IMR-90 (cell line): ENCODE data around the gene BEAN1. TPM values are rescaled to one million over a fixed set of nuclear protein-coding genes. Genes with fewer than 3 reads are reported as not detected.

Experiments used
- ATAC-seq: fragments of 200-7000 bp; cut with Tn5 transposase; 2 replicates; pipeline ENCODE4 v1.9.1; 2020; ENCODE audit warnings: low read depth, mild to moderate bottlenecking, moderate library complexity
- BruUV-seq: library from RNA; stranded (reverse); fragments of 400-500 nt; replicated peaks from 2 replicates; lab custom pipeline; 2021; lab: Mats Ljungman, UMichigan
- CTCF ChIA-PET: fragments of 300-600 bp; formaldehyde crosslinking; extraction: SDS; loops from one replicate; lab custom pipeline; 2021; ENCODE audit warnings: antibody characterized with exemption; lab: Yijun Ruan, JAX
- POLR2A ChIA-PET: fragments of 300-600 bp; sonication (Branson Sonifier 250); formaldehyde crosslinking; loops from one replicate; lab custom pipeline; 2022; ENCODE audit warnings: antibody characterized with exemption; ENCODE audit not compliant: unreplicated experiment; lab: Charles Lee
- DNase-seq: peaks from one replicate; pipeline ENCODE4 v3.0.0; 2013
- H2AFZ ChIP-seq: replicated peaks from 2 replicates; pipeline ENCODE3; 2013; ENCODE audit warnings: low read length, mild to moderate bottlenecking; ENCODE audit not compliant: poor library complexity
- H2AK5ac ChIP-seq: 2 replicates; pipeline ENCODE4 v1.6.1; 2013; ENCODE audit warnings: low read depth, low read length, inconsistent platforms
- H2AK9ac ChIP-seq: replicated peaks from 2 replicates; pipeline ENCODE3; 2013; ENCODE audit warnings: mild to moderate bottlenecking, low read depth, low read length, moderate library complexity; ENCODE audit not compliant: poor library complexity
- H2BK120ac ChIP-seq: 2 replicates; pipeline ENCODE4 v1.6.1; 2013; ENCODE audit warnings: low read depth, low read length, inconsistent platforms
- H2BK15ac ChIP-seq: 3 replicates; pipeline ENCODE4 v1.6.1; 2013; ENCODE audit warnings: low read depth, low read length, inconsistent platforms
- H2BK20ac ChIP-seq: 2 replicates; pipeline ENCODE4 v1.6.1; 2013; ENCODE audit warnings: low read depth, mild to moderate bottlenecking, inconsistent platforms, low read length, moderate library complexity
- H2BK5ac ChIP-seq: 2 replicates; pipeline ENCODE4 v1.6.1; 2013; ENCODE audit warnings: mild to moderate bottlenecking, low read depth, low read length, inconsistent platforms; ENCODE audit not compliant: poor library complexity, severe bottlenecking
- H3K14ac ChIP-seq: replicated peaks from 2 replicates; pipeline ENCODE4 v1.6.1; 2013; ENCODE audit warnings: low read depth, low read length, inconsistent platforms
- H3K18ac ChIP-seq: 2 replicates; pipeline ENCODE4 v1.6.1; 2013; ENCODE audit warnings: low read depth, low read length, control low read depth
- H3K23ac ChIP-seq: 2 replicates; pipeline ENCODE4 v1.6.1; 2013; ENCODE audit warnings: low read depth, low read length, inconsistent platforms
- H3K27ac ChIP-seq: 2 replicates; pipeline ENCODE4 v1.5.1; 2013; ENCODE audit warnings: mild to moderate bottlenecking, control low read depth, low read length; ENCODE audit not compliant: insufficient read depth
- H3K27me3 ChIP-seq: 2 replicates; pipeline ENCODE4 v1.6.1; 2013; ENCODE audit warnings: low read length; ENCODE audit not compliant: control insufficient read depth, insufficient read depth
- H3K36me3 ChIP-seq: 2 replicates; pipeline ENCODE4 v1.6.1; 2013; ENCODE audit warnings: low read length, mixed read lengths; ENCODE audit not compliant: control insufficient read depth, insufficient read depth
- H3K4ac ChIP-seq: 2 replicates; pipeline ENCODE4 v1.6.1; 2013; ENCODE audit warnings: low read depth, low read length, inconsistent platforms
- H3K4me1 ChIP-seq: 2 replicates; pipeline ENCODE4 v1.6.1; 2013; ENCODE audit warnings: low read length, mixed read lengths; ENCODE audit not compliant: control insufficient read depth, insufficient read depth
- H3K4me2 ChIP-seq: 2 replicates; pipeline ENCODE4 v1.6.1; 2013; ENCODE audit warnings: low read depth, mild to moderate bottlenecking, control low read depth, low read length, moderate library complexity
- H3K4me3 ChIP-seq: 2 replicates; pipeline ENCODE4 v1.5.1; 2013; ENCODE audit warnings: low read depth, mild to moderate bottlenecking, control low read depth, low read length, moderate library complexity; ENCODE audit not compliant: insufficient read depth
- H3K56ac ChIP-seq: 2 replicates; pipeline ENCODE4 v1.6.1; 2013; ENCODE audit warnings: low read length, inconsistent platforms; ENCODE audit not compliant: insufficient read depth; ENCODE audit errors: extremely low read depth
- H3K79me1 ChIP-seq, 2 experiments: 2 replicates each; pipeline ENCODE4 v1.6.1; 2013; ENCODE audit warnings: low read length in 2 of 2, inconsistent platforms in 1 of 2, low read depth in 1 of 2
- H3K9ac ChIP-seq: 2 replicates; pipeline ENCODE4 v1.6.1; 2013; ENCODE audit warnings: low read depth, low read length, control low read depth
- H3K9me1 ChIP-seq: 2 replicates; pipeline ENCODE4 v1.6.1; 2013; ENCODE audit warnings: low read length, inconsistent platforms; ENCODE audit not compliant: insufficient read depth
- H3K9me3 ChIP-seq: 2 replicates; pipeline ENCODE4 v1.6.1; 2013; ENCODE audit warnings: low read length; ENCODE audit not compliant: control insufficient read depth, insufficient read depth
- H4K20me1 ChIP-seq: 2 replicates; pipeline ENCODE4 v1.6.1; 2013; ENCODE audit warnings: low read length, inconsistent platforms; ENCODE audit not compliant: insufficient read depth
- H4K5ac ChIP-seq: 2 replicates; pipeline ENCODE4 v1.6.1; 2013; ENCODE audit warnings: mild to moderate bottlenecking, low read depth, low read length, control low read depth
- H4K8ac ChIP-seq, 2 experiments: 2 replicates each; pipeline ENCODE4 v1.6.1; 2013; ENCODE audit warnings: low read depth in 2 of 2, low read length in 2 of 2, control low read depth in 1 of 2, inconsistent platforms in 1 of 2
- H4K91ac ChIP-seq: 2 replicates; pipeline ENCODE4 v1.6.1; 2013; ENCODE audit warnings: low read depth, low read length, inconsistent platforms; ENCODE audit not compliant: insufficient read depth
- BHLHE40 ChIP-seq: fragments of 150-350 bp; IDR thresholded peaks from 2 replicates; pipeline ENCODE4 v1.6.1; 2016; ENCODE audit warnings: mild to moderate bottlenecking, low read depth, low read length
- CHD1 ChIP-seq: IDR thresholded peaks from 2 replicates; pipeline ENCODE4 v1.6.1; 2012; ENCODE audit warnings: low read depth, low read length, improper control_type of control experiment
- CTCF ChIP-seq: conservative IDR thresholded peaks from 2 replicates; pipeline ENCODE4 v1.5.1; 2012; ENCODE audit warnings: mild to moderate bottlenecking, low read depth, low read length, improper control_type of control experiment
- ELK1 ChIP-seq: fragments of 150-350 bp; IDR thresholded peaks from 2 replicates; pipeline ENCODE4 v1.6.1; 2016; ENCODE audit warnings: low read depth, mild to moderate bottlenecking, low read length, moderate library complexity, borderline replicate concordance
- RAD21 ChIP-seq: IDR thresholded peaks from 2 replicates; pipeline ENCODE4 v1.6.1; 2012; ENCODE audit warnings: low read length, improper control_type of control experiment
- WGBS, 2 experiments: methylation state at CpG; one replicate each; pipeline versions ENCODE4 v1.1.5 to v1.1.7; 2013; ENCODE audit warnings: missing lambda C conversion rate in 2 of 2; ENCODE audit not compliant: insufficient read length in 1 of 2; ENCODE audit errors: extremely low coverage in 2 of 2; 5-methylcytosine and 5-hydroxymethylcytosine counted together
- dilution Hi-C: fragments of 300-500 bp; cut with HindIII; formaldehyde crosslinking; loops from one replicate; pipeline ENCODE4 v1.14.3; 2018; ENCODE audit warnings: low sequenced_read_pairs; ENCODE audit not compliant: unreplicated experiment
- in situ Hi-C: fragments of 300-500 bp; cut with MboI; formaldehyde crosslinking; loops from 3 replicates; pipeline ENCODE4 v1.14.3; 2019; ENCODE audit warnings: low sequenced_read_pairs, inconsistent platforms, mixed read lengths
- intact Hi-C: fragments of 100-400 bp; cut with micrococcal nuclease; formaldehyde crosslinking; loops from 2 replicates; pipeline ENCODE4 v1.10.0; 2022
- polyA plus RNA-seq, 3 experiments: library from polyadenylated mRNA; depleted of rRNA; stranded (reverse); fragments of >200 nt; gene quantifications; 2 replicates each; pipeline ENCODE4 v1.2.3, GENCODE V29; 2012; ENCODE audit warnings: low replicate concordance in 1 of 3
- total RNA-seq: library from RNA; depleted of rRNA; stranded (reverse); fragments of >200 nt; gene quantifications from 2 replicates; pipeline ENCODE4 v1.2.3, GENCODE V29; 2012

The BEAN1 gene
- total and polyA plus RNA-seq, 2 of the 4 experiments (the other 2 are of a cell fraction) = not detected

GRCh38 chr16:66402166-66402565 lies 24.9 kb upstream of the BEAN1 start:
- Histone ChIP-seq H3K4me2 (no peak overlapping the region), H3K4ac (no peak overlapping the region), H4K91ac (no peak overlapping the region), H3K9me1 (no peaks in the 10 kb centered on the region), H3K18ac (no peak overlapping the region), H3K36me3 (no peaks in the 10 kb centered on the region), H2AK9ac (no peak overlapping the region), H3K27me3 (peaks cover 32% of the 10 kb centered on the region), H3K79me1 (no peaks in the 10 kb centered on the region), H2AK5ac (no peak overlapping the region), H4K5ac (no peak overlapping the region), H2BK120ac (no peak overlapping the region), H4K20me1 (no peaks in the 10 kb centered on the region), H2BK15ac (no peak overlapping the region), H2AFZ (no peak overlapping the region), H3K23ac (no peak overlapping the region), H4K8ac (no peak overlapping the region), H3K27ac (no peak overlapping the region), H3K4me3 (no peak overlapping the region), H3K56ac (no peak overlapping the region), H3K9me3 (peaks cover 2% of the 10 kb centered on the region; the same call in 1 of the 2 replicates), H3K9ac (no peak overlapping the region), H2BK5ac (no peak overlapping the region), H3K4me1 (peaks cover 2% of the 10 kb centered on the region; the same call in 1 of the 2 replicates), H3K14ac (no peak overlapping the region), H2BK20ac (no peak overlapping the region)
- intact Hi-C loops (loop anchor here (10.0 kb wide), 1 partner anchor 343 kb away; no protein-coding TSS in a partner anchor), in situ Hi-C loops (loop anchor here (10.0 kb wide), 1 partner anchor 463 kb away; no protein-coding TSS in a partner anchor), dilution Hi-C loops (no loop called here)
- ATAC-seq = no peak
- CTCF ChIA-PET = no interaction called here
- BruUV-seq = no TSS peak
- POLR2A ChIA-PET = no interaction called here
- TF ChIP-seq RAD21 (no peak), CTCF (no peak), ELK1 (no peak), CHD1 (no peak), BHLHE40 (no peak)
- whole genome bisulfite sequencing, 2 experiments = no CpG with 5 or more reads among the region's 12 CpGs
- DNase-seq = no peak
